ENCODE measurements around the gene LAX1.
A peak's percentile ranks its signal among the peaks of the same experiment; 100 is the strongest.
"Not testable (repeated sequence)": the region's sequence is repeated elsewhere in the genome, so short reads cannot be mapped to it uniquely, and the experiment has no call there.

LAX1 gene

GRCh38 chr1:203765029-203765837, at the start of gene LAX1:
Gene LAX1 (plus strand): TSS chr1:203765183. CDS start chr1:203765566, 383 bp downstream.
- DNase-seq (ENCODE audit: low read depth) = peak; percentile 63

GRCh38 chr1:203717120-203717519, 47.9 kb upstream of the LAX1 start:
- no peak for DNase-seq (ENCODE audit: low read depth)

GRCh38 chr1:203720242-203720641, 44.7 kb upstream of the LAX1 start:
- no peak for DNase-seq (ENCODE audit: low read depth)

- no peak for DNase-seq (ENCODE audit: low read depth)
Measured at GRCh38 chr1:203722909-203723308, 42.1 kb upstream of the LAX1 start.

- no peak for DNase-seq (ENCODE audit: low read depth)
Measured at GRCh38 chr1:203726417-203726867, 38.5 kb upstream of the LAX1 start.

- DNase-seq (ENCODE audit: low read depth) = no peak
Measured at GRCh38 chr1:203733009-203733863, 31.7 kb upstream of the LAX1 start.

- DNase-seq (ENCODE audit: low read depth) = no peak
Measured at GRCh38 chr1:203742436-203742835, 22.5 kb upstream of the LAX1 start.

GRCh38 chr1:203743091-203743571, 21.9 kb upstream of the LAX1 start:
- no peak for DNase-seq (ENCODE audit: low read depth)

GRCh38 chr1:203744075-203744972, 20.7 kb upstream of the LAX1 start:
- DNase-seq (ENCODE audit: low read depth) = no peak

GRCh38 chr1:203746281-203746680, 18.7 kb upstream of the LAX1 start:
- no peak for DNase-seq (ENCODE audit: low read depth)

GRCh38 chr1:203751051-203751450, 13.9 kb upstream of the LAX1 start:
- DNase-seq (ENCODE audit: low read depth) = no peak

GRCh38 chr1:203751618-203752361, 13.2 kb upstream of the LAX1 start:
- DNase-seq (ENCODE audit: low read depth) = not testable (repeated sequence)

GRCh38 chr1:203754455-203754864, 10.5 kb upstream of the LAX1 start:
- DNase-seq (ENCODE audit: low read depth) = no peak

GRCh38 chr1:203756036-203756435, 8.9 kb upstream of the LAX1 start:
- DNase-seq (ENCODE audit: low read depth) = no peak

- not testable (repeated sequence) for DNase-seq (ENCODE audit: low read depth)
Measured at GRCh38 chr1:203758749-203759148, 6.2 kb upstream of the LAX1 start.

- DNase-seq (ENCODE audit: low read depth) = no peak
Measured at GRCh38 chr1:203760506-203760905, 4.5 kb upstream of the LAX1 start.

- not testable (repeated sequence) for DNase-seq (ENCODE audit: low read depth)
Measured at GRCh38 chr1:203761958-203762357, 3.0 kb upstream of the LAX1 start.

GRCh38 chr1:203763505-203763904, 1.5 kb upstream of the LAX1 start:
- DNase-seq (ENCODE audit: low read depth) = no peak

- DNase-seq (ENCODE audit: low read depth) = no peak
Measured at GRCh38 chr1:203764105-203765028, 616 bp upstream of the LAX1 start.

GRCh38 chr1:203768256-203768655, 3.3 kb downstream of the LAX1 start:
- no peak for DNase-seq (ENCODE audit: low read depth)
